Mammary epithelial cell (primary cell): ENCODE measurements around the gene CTLA4.

Source experiments
- EZH2 ChIP-seq: IDR thresholded peaks from 2 replicates; pipeline ENCODE4 v1.6.1; 2012; ENCODE audit warnings: low read length, inconsistent platforms, borderline replicate concordance
- TF ChIP-seq, protein P1 (sequence below), 2 donors: IDR thresholded peaks in 1 of 2; conservative IDR thresholded peaks in 1 of 2; 2 replicates each; pipeline ENCODE4 v1.5.1; 2011 to 2012; ENCODE audit warnings: inconsistent platforms in 2 of 2, low read length in 2 of 2, mild to moderate bottlenecking in 2 of 2, control low read depth in 1 of 2, low read depth in 1 of 2; ENCODE audit not compliant: insufficient read depth in 1 of 2; ENCODE audit errors: extremely low read depth in 1 of 2

DNA sequence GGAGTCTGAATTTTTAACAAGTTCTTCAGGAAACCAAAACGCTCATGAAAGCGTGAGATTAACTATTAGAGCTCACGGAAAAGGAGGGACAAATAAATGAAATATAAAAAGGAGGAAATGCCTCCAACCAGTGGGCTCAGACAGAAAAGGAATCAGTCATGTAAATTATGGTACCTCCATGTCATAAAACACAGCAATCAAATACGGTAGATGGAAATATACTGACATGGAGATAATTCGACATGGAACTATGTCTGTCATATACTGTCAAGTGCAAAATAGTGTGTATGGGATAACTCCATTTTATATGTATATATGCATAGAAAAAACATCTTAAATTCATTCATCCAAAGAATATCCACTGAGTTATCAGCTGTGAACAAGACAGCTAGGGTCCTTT is 25.9 kb upstream of the CTLA4 start:
- TF ChIP-seq EZH2 = no peak
- TF ChIP-seq, protein P1, sequence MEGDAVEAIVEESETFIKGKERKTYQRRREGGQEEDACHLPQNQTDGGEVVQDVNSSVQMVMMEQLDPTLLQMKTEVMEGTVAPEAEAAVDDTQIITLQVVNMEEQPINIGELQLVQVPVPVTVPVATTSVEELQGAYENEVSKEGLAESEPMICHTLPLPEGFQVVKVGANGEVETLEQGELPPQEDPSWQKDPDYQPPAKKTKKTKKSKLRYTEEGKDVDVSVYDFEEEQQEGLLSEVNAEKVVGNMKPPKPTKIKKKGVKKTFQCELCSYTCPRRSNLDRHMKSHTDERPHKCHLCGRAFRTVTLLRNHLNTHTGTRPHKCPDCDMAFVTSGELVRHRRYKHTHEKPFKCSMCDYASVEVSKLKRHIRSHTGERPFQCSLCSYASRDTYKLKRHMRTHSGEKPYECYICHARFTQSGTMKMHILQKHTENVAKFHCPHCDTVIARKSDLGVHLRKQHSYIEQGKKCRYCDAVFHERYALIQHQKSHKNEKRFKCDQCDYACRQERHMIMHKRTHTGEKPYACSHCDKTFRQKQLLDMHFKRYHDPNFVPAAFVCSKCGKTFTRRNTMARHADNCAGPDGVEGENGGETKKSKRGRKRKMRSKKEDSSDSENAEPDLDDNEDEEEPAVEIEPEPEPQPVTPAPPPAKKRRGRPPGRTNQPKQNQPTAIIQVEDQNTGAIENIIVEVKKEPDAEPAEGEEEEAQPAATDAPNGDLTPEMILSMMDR (conservative IDR thresholded peaks at IDR 0.05 in 1 of 2, IDR thresholded peaks at IDR 0.05 in 1 of 2; ENCODE audit: extremely low read depth in 1 of 2, insufficient read depth in 1 of 2, low read depth in 1 of 2, low read length in 2 of 2) = no peak
